Measurements from ENCODE around the gene NDUFV2. TPM values are rescaled to one million over a fixed set of nuclear protein-coding genes. Genes with fewer than 3 reads are reported as not detected.
A peak's percentile ranks its signal among the peaks of the same experiment; 100 is the strongest.
"Not testable (repeated sequence)": the region's sequence is repeated elsewhere in the genome, so short reads cannot be mapped to it uniquely, and the experiment has no call there.

The NDUFV2 gene
- total RNA-seq, 1 donor from 2014 or later, result 87.7 TPM

- no peak for DNase-seq (ENCODE audit: low spot score)
- intact Hi-C loops (cut with DNase I), result no loop called here
- ATAC-seq, result no peak
Observed at GRCh38 chr18:9139400-9140039, 37.0 kb downstream of the NDUFV2 start.

GRCh38 chr18:9140381-9140780 is 37.9 kb downstream of the NDUFV2 start:
- DNase-seq (ENCODE audit: low spot score) (no peak), ATAC-seq (no peak)
- intact Hi-C loops (cut with DNase I), result no loop called here

GRCh38 chr18:9140984-9141383 is 38.5 kb downstream of the NDUFV2 start:
- intact Hi-C loops (cut with DNase I), result no loop called here
- DNase-seq (ENCODE audit: low spot score) (no peak), ATAC-seq (no peak)

GRCh38 chr18:9146224-9146623 is 43.7 kb downstream of the NDUFV2 start:
- intact Hi-C loops (cut with DNase I), result no loop called here
- ATAC-seq, result no peak

GRCh38 chr18:9147440-9148202 is 45.1 kb downstream of the NDUFV2 start:
- intact Hi-C loops (cut with DNase I), result no loop called here
- ATAC-seq (peak; percentile 88), DNase-seq (ENCODE audit: low spot score) (no peak)

More at GRCh38 chr18:9146224-9146623, 43.7 kb downstream of the NDUFV2 start:
- DNase-seq (ENCODE audit: low spot score), result no peak

GRCh38 chr18:9148203-9148552 is 45.7 kb downstream of the NDUFV2 start:
- DNase-seq (ENCODE audit: low spot score), result no peak
- intact Hi-C loops (cut with DNase I), result no loop called here
- ATAC-seq, result no peak

- DNase-seq (ENCODE audit: low spot score), result no peak
- no peak for ATAC-seq
- intact Hi-C loops (cut with DNase I), result no loop called here
Observed at GRCh38 chr18:9150121-9150520, 47.6 kb downstream of the NDUFV2 start.

- intact Hi-C loops (cut with DNase I), result no loop called here
- DNase-seq (ENCODE audit: low spot score) (no peak), ATAC-seq (no peak)
Observed at GRCh38 chr18:9153256-9153655, 50.8 kb downstream of the NDUFV2 start.

GRCh38 chr18:9156604-9157249 is 54.2 kb downstream of the NDUFV2 start:
- DNase-seq (ENCODE audit: low spot score), result no peak
- intact Hi-C loops (cut with DNase I), result no loop called here
- ATAC-seq, result no peak

GRCh38 chr18:9157806-9158205 is 55.3 kb downstream of the NDUFV2 start:
- intact Hi-C loops (cut with DNase I), result no loop called here
- ATAC-seq, result no peak
- DNase-seq (ENCODE audit: low spot score), result no peak

GRCh38 chr18:9160014-9160413 is 57.5 kb downstream of the NDUFV2 start:
- ATAC-seq (no peak), DNase-seq (ENCODE audit: low spot score) (no peak)
- intact Hi-C loops (cut with DNase I), result no loop called here

GRCh38 chr18:9162663-9163062 is 60.2 kb downstream of the NDUFV2 start:
- ATAC-seq; DNase-seq (ENCODE audit: low spot score); intact Hi-C loops (cut with DNase I): not testable (repeated sequence)

- DNase-seq (ENCODE audit: low spot score), result not testable (repeated sequence)
Observed at GRCh38 chr18:9164149-9164548, 61.6 kb downstream of the NDUFV2 start.

GRCh38 chr18:9165883-9166282 is 63.4 kb downstream of the NDUFV2 start:
- DNase-seq (ENCODE audit: low spot score); ATAC-seq; intact Hi-C loops (cut with DNase I): not testable (repeated sequence)

More at GRCh38 chr18:9164149-9164548, 61.6 kb downstream of the NDUFV2 start:
- ATAC-seq; intact Hi-C loops (cut with DNase I): not testable (repeated sequence)

GRCh38 chr18:9169515-9169914 is 67.0 kb downstream of the NDUFV2 start:
- DNase-seq (ENCODE audit: low spot score); ATAC-seq; intact Hi-C loops (cut with DNase I): not testable (repeated sequence)

- ATAC-seq; DNase-seq (ENCODE audit: low spot score); intact Hi-C loops (cut with DNase I): not testable (repeated sequence)
Observed at GRCh38 chr18:9171919-9172318, 69.4 kb downstream of the NDUFV2 start.

- DNase-seq (ENCODE audit: low spot score), result no peak
- ATAC-seq, result no peak
- intact Hi-C loops (cut with DNase I), result no loop called here
Observed at GRCh38 chr18:9172506-9173127, 70.1 kb downstream of the NDUFV2 start.

- DNase-seq (ENCODE audit: low spot score), result no peak
- intact Hi-C loops (cut with DNase I), result no loop called here
- ATAC-seq, result no peak
Observed at GRCh38 chr18:9173770-9174233, 71.3 kb downstream of the NDUFV2 start.

- ATAC-seq (no peak), DNase-seq (ENCODE audit: low spot score) (no peak)
- intact Hi-C loops (cut with DNase I), result no loop called here
Observed at GRCh38 chr18:9174302-9174701, 71.8 kb downstream of the NDUFV2 start.
